HEK293T (cell line): ENCODE data around the gene DDIT4.

ENCODE experiments used
- CTBP1 ChIP-seq: fragments of 450-650 bp; IDR thresholded peaks from 2 replicates; pipeline ENCODE4 v1.6.1; 2016; ENCODE audit warnings: borderline replicate concordance
- ELF4 ChIP-seq: fragments of 450-650 bp; IDR thresholded peaks from 2 replicates; pipeline ENCODE4 v1.6.1; 2017; ENCODE audit warnings: antibody characterized with exemption
- NFRKB ChIP-seq: fragments of 450-650 bp; IDR thresholded peaks from 2 replicates; pipeline ENCODE4 v1.6.1; 2016; ENCODE audit warnings: mild to moderate bottlenecking, moderate library complexity
- SP1 ChIP-seq: fragments of 450-650 bp; IDR thresholded peaks from 2 replicates; pipeline ENCODE4 v1.6.1; 2017

DNA sequence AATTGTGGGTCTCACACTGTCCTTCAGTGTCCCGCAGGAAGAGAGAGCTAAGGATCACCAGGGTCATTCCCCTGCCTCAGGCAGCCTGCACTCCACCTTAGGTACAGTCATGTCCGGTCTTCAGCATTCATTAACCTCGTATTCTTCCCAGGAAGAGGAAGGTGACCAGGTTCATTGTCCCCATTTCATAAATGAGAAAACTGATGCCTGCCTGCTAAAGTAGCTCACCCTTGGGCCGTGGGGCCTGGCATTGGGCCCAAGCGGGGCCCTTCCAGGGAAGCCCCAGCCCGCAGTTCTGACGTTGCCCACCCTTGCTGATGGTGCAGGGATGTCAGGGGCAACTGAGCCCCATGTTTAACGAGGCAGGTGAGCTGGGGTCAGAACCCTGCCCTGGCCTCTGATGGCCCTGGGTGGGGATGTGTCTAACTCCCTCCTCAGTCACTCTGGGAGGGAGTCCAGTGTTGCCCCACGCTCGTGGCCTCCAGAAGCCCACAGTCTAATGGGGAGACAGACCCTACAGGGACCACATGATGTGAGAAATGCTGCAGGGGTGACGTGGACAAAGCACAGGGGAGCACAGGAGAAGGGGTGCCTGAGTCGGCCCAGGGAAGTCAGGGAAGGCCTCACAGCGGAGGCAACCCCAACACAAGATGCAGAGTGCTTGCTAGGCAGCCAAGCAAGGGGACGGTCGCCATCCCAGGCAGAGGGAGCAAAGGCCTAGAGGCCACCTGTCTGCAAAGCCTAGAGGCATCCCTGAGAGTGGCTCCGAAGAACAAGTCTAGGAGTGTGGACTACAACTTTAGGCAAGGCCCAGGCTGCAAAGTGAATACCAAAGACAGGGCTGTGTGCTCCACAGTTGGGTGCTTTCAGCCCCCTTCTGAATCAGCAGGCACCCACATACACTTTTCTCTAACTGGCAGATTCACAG is 25.1 kb downstream of the DDIT4 start:
- TF ChIP-seq NFRKB (no peak), SP1 (no peak), CTBP1 (no peak), ELF4 (no peak)
